Measurements from ENCODE around the gene C6orf89. TPM values are rescaled to one million over a fixed set of nuclear protein-coding genes. Genes with fewer than 3 reads are reported as not detected.

The C6orf89 gene
- total and polyA plus RNA-seq, 11 donors = 34.0 to 86.2 (median 71.4) TPM

DNA sequence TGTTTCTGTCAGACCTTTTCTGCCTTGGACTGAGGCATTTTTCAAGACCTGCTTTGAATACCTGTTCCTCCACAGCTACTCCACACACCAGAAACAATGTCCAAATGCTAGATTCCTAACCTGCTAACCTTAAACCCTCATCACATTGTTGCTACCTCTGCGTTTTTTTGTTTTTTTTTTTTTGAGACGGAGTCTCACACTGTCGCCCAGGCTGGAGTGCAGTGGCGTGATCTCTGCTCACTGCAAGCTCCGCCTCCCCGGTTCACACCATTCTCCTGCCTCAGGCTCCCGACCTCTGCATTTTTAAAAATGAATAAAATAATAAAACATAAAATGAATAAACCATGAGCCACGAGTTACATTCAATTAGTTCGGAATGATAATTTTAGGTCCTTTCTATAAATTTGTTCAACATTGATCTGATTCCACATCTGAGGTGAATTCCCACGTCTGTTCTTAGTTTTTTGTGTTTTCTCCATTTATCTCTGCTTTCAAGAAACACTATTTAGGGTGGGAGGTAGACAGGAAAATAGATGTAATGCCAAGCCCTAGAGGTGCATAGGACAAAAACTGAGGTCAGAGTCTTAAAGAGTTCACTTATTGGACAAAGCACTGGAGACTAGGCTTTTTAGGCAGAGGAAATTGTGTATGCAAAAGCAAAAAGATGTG lies 1.3 kb downstream of the C6orf89 start:
- DNase-seq (no peak), ATAC-seq (no peak)
- no peaks in the 10 kb centered on the region for H3K9me3 ChIP-seq
- intact Hi-C loops (cut with DNase I) = loop anchor here (5.0 to 10.0 kb wide), 11 partner anchors 90 to 328 kb away; partner anchors contain the start of genes PIM1 (in 5 of the 10) and MTCH1 (in 2 of the 10)
- H3K27me3 ChIP-seq = no peaks in the 10 kb centered on the region
- no peak for TF ChIP-seq POLR2A (IDR thresholded peaks at IDR 0.05)
- TF ChIP-seq, protein P1, sequence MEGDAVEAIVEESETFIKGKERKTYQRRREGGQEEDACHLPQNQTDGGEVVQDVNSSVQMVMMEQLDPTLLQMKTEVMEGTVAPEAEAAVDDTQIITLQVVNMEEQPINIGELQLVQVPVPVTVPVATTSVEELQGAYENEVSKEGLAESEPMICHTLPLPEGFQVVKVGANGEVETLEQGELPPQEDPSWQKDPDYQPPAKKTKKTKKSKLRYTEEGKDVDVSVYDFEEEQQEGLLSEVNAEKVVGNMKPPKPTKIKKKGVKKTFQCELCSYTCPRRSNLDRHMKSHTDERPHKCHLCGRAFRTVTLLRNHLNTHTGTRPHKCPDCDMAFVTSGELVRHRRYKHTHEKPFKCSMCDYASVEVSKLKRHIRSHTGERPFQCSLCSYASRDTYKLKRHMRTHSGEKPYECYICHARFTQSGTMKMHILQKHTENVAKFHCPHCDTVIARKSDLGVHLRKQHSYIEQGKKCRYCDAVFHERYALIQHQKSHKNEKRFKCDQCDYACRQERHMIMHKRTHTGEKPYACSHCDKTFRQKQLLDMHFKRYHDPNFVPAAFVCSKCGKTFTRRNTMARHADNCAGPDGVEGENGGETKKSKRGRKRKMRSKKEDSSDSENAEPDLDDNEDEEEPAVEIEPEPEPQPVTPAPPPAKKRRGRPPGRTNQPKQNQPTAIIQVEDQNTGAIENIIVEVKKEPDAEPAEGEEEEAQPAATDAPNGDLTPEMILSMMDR (IDR thresholded peaks at IDR 0.05) = no peak
- 69 to 76% (median 72%) methylated on average over 10 of the region's 10 CpGs for whole genome bisulfite sequencing, 4 donors
- H3K4me3 ChIP-seq = peak overlapping the region in 9 of 12 donors; percentile 74 to 93 (median 87)
- peak overlapping the region in 6 of 12 donors; percentile 85 to 95 (median 90) for H3K27ac ChIP-seq
- peaks cover 0 to 47% (median 27%) of the 10 kb centered on the region in 12 donors for H3K4me1 ChIP-seq
- H3K36me3 ChIP-seq = peaks cover 0 to 5% (median 1%) of the 10 kb centered on the region in 9 donors

DNA sequence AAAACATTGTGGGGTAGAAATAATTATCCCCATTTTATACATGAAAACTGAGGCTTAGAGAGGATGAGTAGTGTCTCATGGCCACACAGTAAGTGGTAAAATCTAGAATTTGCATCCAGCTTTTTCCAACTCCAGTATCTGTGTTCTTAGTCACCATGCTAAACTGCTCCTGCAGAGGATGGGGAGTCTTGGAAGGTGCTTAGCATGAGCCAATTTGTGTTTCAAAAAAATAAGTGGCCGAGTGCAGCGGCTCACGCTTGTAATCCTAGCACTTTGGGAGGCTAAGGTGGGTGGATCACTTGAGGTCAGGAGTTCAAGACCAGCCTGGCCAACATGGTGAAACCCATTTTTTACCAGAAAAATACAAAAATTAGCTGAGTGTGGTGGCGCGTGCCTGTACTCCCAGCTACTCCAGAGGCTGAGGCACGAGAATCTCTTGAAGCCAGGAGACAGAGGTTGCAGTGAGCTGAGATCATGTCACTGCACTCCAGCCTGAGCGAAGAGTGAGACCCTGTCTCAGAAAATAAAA lies 2.4 kb downstream of the C6orf89 start:
- Histone ChIP-seq H3K27me3 (no peaks in the 10 kb centered on the region), H3K4me1 (peaks cover 0 to 47% (median 27%) of the 10 kb centered on the region in 12 donors), H3K27ac (peak overlapping the region in 1 of 12 donors; percentile 43), H3K9me3 (no peaks in the 10 kb centered on the region), H3K36me3 (peaks cover 0 to 14% (median 4%) of the 10 kb centered on the region in 9 donors), H3K4me3 (no peak overlapping the region)
- 91 to 97% (median 94%) methylated on average over 7 of the region's 7 CpGs for WGBS, 4 donors
- intact Hi-C loops (cut with DNase I) = loop anchor here (5.0 to 10.0 kb wide), 11 partner anchors 89 to 327 kb away; partner anchors contain the start of genes PIM1 (in 5 of the 10) and MTCH1 (in 2 of the 10)
- no peak for DNase-seq
- TF ChIP-seq, protein P1 (IDR thresholded peaks at IDR 0.05) = no peak
- ATAC-seq = no peak

DNA sequence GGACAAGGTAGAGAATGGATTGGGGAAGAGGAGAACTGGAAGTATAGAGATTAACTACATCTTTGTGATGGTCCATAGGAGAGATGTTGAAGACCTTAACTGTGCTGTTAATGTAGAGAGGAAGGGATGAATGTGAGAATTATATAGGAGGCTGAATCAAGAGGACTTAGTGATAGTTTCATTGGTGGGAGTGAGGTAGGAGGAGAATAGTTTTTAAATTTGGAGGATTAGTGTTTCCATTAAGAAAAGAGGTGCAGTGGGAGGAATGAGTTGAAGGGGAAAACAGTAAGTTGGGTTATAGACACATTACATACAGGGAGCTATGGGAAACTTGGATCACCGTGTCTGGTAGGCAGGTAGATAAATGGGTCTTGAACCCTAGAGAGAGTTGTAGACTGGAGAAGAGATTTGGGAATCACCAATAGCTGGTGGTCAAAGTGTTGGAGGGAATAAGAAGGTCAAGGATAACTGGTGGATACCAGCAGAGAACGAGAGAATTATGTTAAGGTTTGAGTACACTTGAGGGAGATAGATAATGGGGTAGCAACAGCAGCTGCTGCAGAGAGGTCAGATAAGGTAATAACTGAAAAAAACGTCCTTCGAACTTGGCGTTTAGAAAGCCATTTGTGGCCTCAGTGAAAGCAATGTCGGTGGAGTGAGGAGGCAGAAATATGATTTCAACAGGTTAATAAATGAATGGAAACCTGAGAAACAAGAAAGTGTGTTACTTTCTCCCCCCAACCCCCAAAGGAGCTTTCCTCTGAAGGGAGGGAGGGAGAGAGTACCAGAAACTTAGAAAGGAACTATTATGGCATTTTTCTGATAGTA lies 3.1 kb downstream of the C6orf89 start:
- H3K4me3 ChIP-seq = no peak overlapping the region
- peak overlapping the region in 7 of 12 donors; percentile 4 to 59 (median 35) for H3K27ac ChIP-seq
- WGBS, 4 donors = 26 to 37% (median 27%) methylated on average over 6 of the region's 6 CpGs

More for the DNA sequence above, 3.1 kb downstream of the C6orf89 start:
- H3K9me3 ChIP-seq = no peaks in the 10 kb centered on the region
- DNase-seq = no peak
- no peak for ATAC-seq
- intact Hi-C loops (cut with DNase I) = loop anchor here (5.0 to 10.0 kb wide), 11 partner anchors 88 to 326 kb away; partner anchors contain the start of genes PIM1 (in 5 of the 10) and MTCH1 (in 2 of the 10)
- no peaks in the 10 kb centered on the region for H3K27me3 ChIP-seq
- H3K4me1 ChIP-seq = peaks cover 0 to 47% (median 27%) of the 10 kb centered on the region in 12 donors
- H3K36me3 ChIP-seq = peaks cover 0 to 20% (median 7%) of the 10 kb centered on the region in 9 donors
- TF ChIP-seq POLR2A (IDR thresholded peaks at IDR 0.05) = no peak
- TF ChIP-seq, protein P1 (IDR thresholded peaks at IDR 0.05) = no peak
